CD4-positive, alpha-beta memory T cell (primary cell): ENCODE results near the gene KIF26A. TPM values are rescaled to one million over a fixed set of nuclear protein-coding genes. Genes with fewer than 3 reads are reported as not detected.

Source experiments
- CTCF ChIA-PET: fragments of 350-600 bp; sonication (Branson Sonifier 250); formaldehyde crosslinking; loops from one replicate; lab custom pipeline; 2021; ENCODE audit warnings: inconsistent platforms; ENCODE audit not compliant: partially characterized antibody; lab: Charles Lee
- POLR2A ChIA-PET: fragments of 350-600 bp; sonication (Branson Sonifier 250); formaldehyde crosslinking; loops from one replicate; lab custom pipeline; 2021; ENCODE audit not compliant: partially characterized antibody; lab: Charles Lee
- DNase-seq, 5 donors: peaks; one replicate each; pipeline versions ENCODE4 v3.0.0 to v3.0.0-alpha.2; 2020 to 2022; ENCODE audit warnings: mixed read lengths in 1 of 5
- H3K27ac ChIP-seq: one replicate; pipeline ENCODE4 v1.7.0; 2013; ENCODE audit warnings: low read depth, low read length
- H3K27me3 ChIP-seq: 2 replicates; pipeline ENCODE4 v1.7.0; 2013; ENCODE audit warnings: mild to moderate bottlenecking, low read length, moderate library complexity; ENCODE audit not compliant: insufficient read depth
- H3K36me3 ChIP-seq: 2 replicates; pipeline ENCODE4 v1.7.0; 2013; ENCODE audit warnings: mild to moderate bottlenecking, low read length, moderate library complexity; ENCODE audit not compliant: insufficient read depth
- H3K4me1 ChIP-seq: 2 replicates; pipeline ENCODE4 v1.7.0; 2013; ENCODE audit warnings: mild to moderate bottlenecking, low read length, moderate library complexity; ENCODE audit not compliant: insufficient read depth
- H3K4me3 ChIP-seq, 2 donors: one replicate each; pipeline ENCODE4 v1.7.0; 2013; ENCODE audit warnings: low read length in 2 of 2, mild to moderate bottlenecking in 1 of 2
- H3K9me3 ChIP-seq, 2 donors: one replicate each; pipeline ENCODE4 v1.7.0; 2013; ENCODE audit warnings: low read length in 2 of 2, control low read depth in 1 of 2; ENCODE audit not compliant: control insufficient read depth in 1 of 2
- H3K27ac Mint-ChIP-seq, 7 donors: one replicate each; pipeline ENCODE4 v1.8.0; 2020 to 2021; ENCODE audit warnings: mixed read lengths in 7 of 7, mild to moderate bottlenecking in 6 of 7, inconsistent platforms in 3 of 7, moderate library complexity in 3 of 7
- H3K27me3 Mint-ChIP-seq, 2 donors: one replicate each; pipeline ENCODE4 v1.8.0; 2020 to 2021; ENCODE audit warnings: mixed read lengths in 2 of 2
- H3K36me3 Mint-ChIP-seq, 2 donors: one replicate each; pipeline ENCODE4 v1.8.0; 2020 to 2021; ENCODE audit warnings: mixed read lengths in 2 of 2, inconsistent platforms in 1 of 2, mild to moderate bottlenecking in 1 of 2
- H3K4me1 Mint-ChIP-seq, 4 donors: one replicate each; pipeline ENCODE4 v1.8.0; 2020 to 2021; ENCODE audit warnings: mixed read lengths in 4 of 4, mild to moderate bottlenecking in 1 of 4
- H3K4me3 Mint-ChIP-seq, 8 donors: one replicate each; pipeline ENCODE4 v1.8.0; 2020 to 2021; ENCODE audit warnings: mixed read lengths in 8 of 8, mild to moderate bottlenecking in 7 of 8, moderate library complexity in 6 of 8, inconsistent platforms in 3 of 8
- H3K9me3 Mint-ChIP-seq, 8 donors: one replicate each; pipeline ENCODE4 v1.8.0; 2020 to 2021; ENCODE audit warnings: mixed read lengths in 8 of 8, mild to moderate bottlenecking in 5 of 8, inconsistent platforms in 3 of 8, moderate library complexity in 1 of 8
- intact Hi-C: fragments of 100-400 bp; cut with micrococcal nuclease; formaldehyde crosslinking; loops from one replicate; pipeline ENCODE4 v1.15.1; 2023
- polyA plus RNA-seq, 2 donors: library from polyadenylated mRNA; unstranded; fragments of 300-500 nt; fragmentation: Illumina TruSeq; gene quantifications; one replicate each; pipeline ENCODE4 v1.2.3, GENCODE V29; 2021
- total RNA-seq, 2 experiments: library from RNA; stranded (reverse); gene quantifications; one replicate each; pipeline ENCODE4 v1.2.3, GENCODE V29; 2021

Gene KIF26A
- total and polyA plus RNA-seq, 4 experiments from 2014 or later = 0.05 to 0.23 (median 0.22) TPM; not detected in 1

GRCh38 chr14:104140463-104141331 lies 2.3 kb downstream of the KIF26A start:
- no peaks in the 10 kb centered on the region for H3K9me3 ChIP-seq
- H3K36me3 ChIP-seq = no peaks in the 10 kb centered on the region
- Mint-ChIP-seq H3K36me3 (no peaks in the 10 kb centered on the region), H3K27ac (no peak overlapping the region), H3K4me3 (no peak overlapping the region), H3K27me3 (peaks cover 8 to 12% of the 10 kb centered on the region in 2 donors), H3K9me3 (no peaks in the 10 kb centered on the region), H3K4me1 (peaks cover 2 to 7% (median 4%) of the 10 kb centered on the region in 4 donors)
- H3K27me3 ChIP-seq = no peaks in the 10 kb centered on the region
- intact Hi-C loops = no loop called here
- ChIA-PET POLR2A (no interaction called here), CTCF (interaction anchor here (1.1 to 1.9 kb wide), 4 partner anchors 63 to 494 kb away, joined by 3 to 7 read pairs (median 4); no protein-coding TSS in a partner anchor)
- peaks cover 15% of the 10 kb centered on the region for H3K4me1 ChIP-seq
- no peak overlapping the region for H3K4me3 ChIP-seq
- H3K27ac ChIP-seq = no peak overlapping the region
- no peak for DNase-seq

GRCh38 chr14:104141621-104142091 lies 3.3 kb downstream of the KIF26A start:
- DNase-seq = no peak
- peaks cover 9 to 12% of the 10 kb centered on the region in 2 donors for H3K27me3 Mint-ChIP-seq

GRCh38 chr14:104142136-104142945 lies 4.0 kb downstream of the KIF26A start:
- Mint-ChIP-seq H3K27me3 (peaks cover 5 to 8% of the 10 kb centered on the region in 2 donors), H3K4me3 (no peak overlapping the region), H3K36me3 (no peaks in the 10 kb centered on the region), H3K27ac (no peak overlapping the region), H3K4me1 (no peaks in the 10 kb centered on the region), H3K9me3 (no peaks in the 10 kb centered on the region)
- Histone ChIP-seq H3K27me3 (no peaks in the 10 kb centered on the region), H3K36me3 (no peaks in the 10 kb centered on the region), H3K4me1 (peaks cover 5% of the 10 kb centered on the region), H3K4me3 (no peak overlapping the region), H3K27ac (no peak overlapping the region), H3K9me3 (no peaks in the 10 kb centered on the region)
- intact Hi-C loops = no loop called here
- DNase-seq = no peak
- POLR2A ChIA-PET = no interaction called here
- CTCF ChIA-PET = interaction anchor here (0.9 to 3.3 kb wide), 2 partner anchors 65 to 422 kb away, joined by 3 to 10 read pairs; no protein-coding TSS in a partner anchor

More at GRCh38 chr14:104141621-104142091, 3.3 kb downstream of the KIF26A start:
- Mint-ChIP-seq H3K4me3 (no peak overlapping the region), H3K27ac (no peak overlapping the region), H3K36me3 (no peaks in the 10 kb centered on the region), H3K9me3 (no peaks in the 10 kb centered on the region), H3K4me1 (peaks cover 2 to 6% (median 4%) of the 10 kb centered on the region in 4 donors)
- no peak overlapping the region for H3K27ac ChIP-seq
- no peaks in the 10 kb centered on the region for H3K36me3 ChIP-seq
- no peak overlapping the region for H3K4me3 ChIP-seq
- CTCF ChIA-PET = no interaction called here
- peaks cover 12% of the 10 kb centered on the region for H3K4me1 ChIP-seq
- POLR2A ChIA-PET = no interaction called here
- H3K27me3 ChIP-seq = no peaks in the 10 kb centered on the region
- no peaks in the 10 kb centered on the region for H3K9me3 ChIP-seq
- intact Hi-C loops = no loop called here

GRCh38 chr14:104142946-104143470 lies 4.6 kb downstream of the KIF26A start:
- ChIA-PET POLR2A (no interaction called here), CTCF (interaction anchor here (0.9 to 3.3 kb wide), 2 partner anchors 66 to 421 kb away, joined by 3 to 10 read pairs; no protein-coding TSS in a partner anchor)
- H3K27me3 ChIP-seq = no peaks in the 10 kb centered on the region
- no peaks in the 10 kb centered on the region for H3K9me3 ChIP-seq
- H3K4me1 ChIP-seq = no peaks in the 10 kb centered on the region
- H3K27ac ChIP-seq = no peak overlapping the region
- no peaks in the 10 kb centered on the region for H3K9me3 Mint-ChIP-seq
- H3K4me1 Mint-ChIP-seq = no peaks in the 10 kb centered on the region
- intact Hi-C loops = no loop called here
- H3K4me3 ChIP-seq = no peak overlapping the region
- no peaks in the 10 kb centered on the region for H3K36me3 ChIP-seq
- H3K27me3 Mint-ChIP-seq = peaks cover 5 to 8% of the 10 kb centered on the region in 2 donors
- DNase-seq = no peak
- no peak overlapping the region for H3K4me3 Mint-ChIP-seq
- H3K27ac Mint-ChIP-seq = no peak overlapping the region
- H3K36me3 Mint-ChIP-seq = no peaks in the 10 kb centered on the region

- POLR2A ChIA-PET = no interaction called here
- Histone ChIP-seq H3K27me3 (no peaks in the 10 kb centered on the region), H3K36me3 (no peaks in the 10 kb centered on the region), H3K9me3 (no peaks in the 10 kb centered on the region), H3K27ac (no peak overlapping the region), H3K4me3 (no peak overlapping the region), H3K4me1 (no peaks in the 10 kb centered on the region)
- no peaks in the 10 kb centered on the region for H3K4me1 Mint-ChIP-seq
- CTCF ChIA-PET = interaction anchor here (0.9 to 3.3 kb wide), 3 partner anchors 66 to 420 kb away, joined by 3 to 10 read pairs (median 5); no protein-coding TSS in a partner anchor
- no peak overlapping the region for H3K4me3 Mint-ChIP-seq
- intact Hi-C loops = no loop called here
- no peaks in the 10 kb centered on the region for H3K9me3 Mint-ChIP-seq
- no peak overlapping the region for H3K27ac Mint-ChIP-seq
- no peaks in the 10 kb centered on the region for H3K36me3 Mint-ChIP-seq
- H3K27me3 Mint-ChIP-seq = peaks cover 5 to 8% of the 10 kb centered on the region in 2 donors
- no peak for DNase-seq
These were observed 5.4 kb downstream of the KIF26A start for GRCh38 chr14:104143521-104144452.

- H3K27ac ChIP-seq = no peak overlapping the region
- H3K9me3 ChIP-seq = no peaks in the 10 kb centered on the region
- no peak for DNase-seq
- H3K4me3 ChIP-seq = no peak overlapping the region
- Mint-ChIP-seq H3K27me3 (peaks cover 5% of the 10 kb centered on the region in 2 donors), H3K36me3 (no peaks in the 10 kb centered on the region), H3K27ac (no peak overlapping the region), H3K9me3 (no peaks in the 10 kb centered on the region), H3K4me3 (no peak overlapping the region), H3K4me1 (no peaks in the 10 kb centered on the region)
- no peaks in the 10 kb centered on the region for H3K4me1 ChIP-seq
- no peaks in the 10 kb centered on the region for H3K36me3 ChIP-seq
- intact Hi-C loops = no loop called here
- H3K27me3 ChIP-seq = no peaks in the 10 kb centered on the region
- ChIA-PET POLR2A (no interaction called here), CTCF (interaction anchor here (1.0 to 3.3 kb wide), 2 partner anchors 255 to 420 kb away, joined by 5 to 10 read pairs; no protein-coding TSS in a partner anchor)
These were observed 6.0 kb downstream of the KIF26A start for GRCh38 chr14:104144453-104144790.
